ENCODE data around the gene HSPB2. TPM values are rescaled to one million over a fixed set of nuclear protein-coding genes. Genes with fewer than 3 reads are reported as not detected.

The HSPB2 gene
- total and polyA plus RNA-seq, 2 of the 8 experiments (the other 6 are each of a cell fraction or from before 2014, with no cell fraction given): 0.32 to 0.86 TPM

GRCh38 chr11:111909378-111909777 lies 3.2 kb upstream of the HSPB2 start:
- DNase-seq (ENCODE audit: low read depth in 1 of 2, low spot score in 2 of 2): no peak
- H2AFZ ChIP-seq (ENCODE audit: low read length): no peak overlapping the region
- no peaks in the 10 kb centered on the region for H3K9me3 ChIP-seq (ENCODE audit: insufficient read depth in 2 of 2, low read depth in 1 of 2, low read length in 1 of 2)
- H4K8ac ChIP-seq (ENCODE audit: extremely low read depth, insufficient read depth, low read length): no peak overlapping the region
- H3K79me2 ChIP-seq (ENCODE audit: control insufficient read depth in 1 of 2, insufficient read depth in 2 of 2, low read length in 2 of 2): no peaks in the 10 kb centered on the region
- H3K23me2 ChIP-seq (ENCODE audit: low read depth, low read length): peaks cover 4% of the 10 kb centered on the region; the same call in 1 of the 2 replicates
- H3K27me3 ChIP-seq (replicated peaks in 1 of 4; ENCODE audit: control insufficient read depth in 3 of 4, extremely low read depth in 1 of 4, insufficient read depth in 3 of 4, low read length in 3 of 4): no peaks in the 10 kb centered on the region
- no peak for FAIRE-seq
- 87% methylated on average over 5 of the region's 5 CpGs; no CpG with 5 or more reads in 1 of the 2 experiments for WGBS, 2 experiments (ENCODE audit: extremely low coverage in 1 of 2, insufficient coverage in 1 of 2, insufficient read length in 1 of 2, insufficient replicate concordance in 2 of 2, low coverage in 1 of 2, low lambda C conversion rate in 2 of 2, missing lambda C conversion rate in 1 of 2)
- H3K27ac ChIP-seq (ENCODE audit: low read depth, low read length): no peak overlapping the region
- H3K4me3 ChIP-seq (ENCODE audit: extremely low read depth in 1 of 4, insufficient read depth in 2 of 4, low read depth in 3 of 4, low read length in 4 of 4): no peak overlapping the region
- H2BK120ac ChIP-seq (replicated peaks; ENCODE audit: low read depth, low read length): no peak overlapping the region
- H3K4ac ChIP-seq (replicated peaks; ENCODE audit: insufficient read length, low read depth, low read length): no peak overlapping the region
- H2BK5ac ChIP-seq (ENCODE audit: low read depth, low read length): no peak overlapping the region
- H2BK20ac ChIP-seq (ENCODE audit: low read length): no peak overlapping the region
- H3K14ac ChIP-seq (ENCODE audit: insufficient read length): no peak overlapping the region
- H3K23ac ChIP-seq (ENCODE audit: insufficient read length): no peak overlapping the region
- H4K20me1 ChIP-seq (replicated peaks in 1 of 2; ENCODE audit: control insufficient read depth in 1 of 2, insufficient read depth in 2 of 2, low read length in 2 of 2): no peaks in the 10 kb centered on the region
- no peak overlapping the region for H2BK12ac ChIP-seq (ENCODE audit: low read depth, low read length)
- H3K79me1 ChIP-seq (ENCODE audit: low read depth, low read length): no peaks in the 10 kb centered on the region
- no peak overlapping the region for H3K56ac ChIP-seq (replicated peaks; ENCODE audit: insufficient read length, low read depth, low read length)
- CTCF ChIA-PET (ENCODE audit: partially characterized antibody): interaction anchor here (0.6 to 4.8 kb wide), 9 partner anchors 12 to 624 kb away, joined by 3 to 27 read pairs (median 3); no protein-coding TSS in a partner anchor
- H3K36me3 ChIP-seq (ENCODE audit: control insufficient read depth in 2 of 4, insufficient read depth in 4 of 4, low read length in 3 of 4): no peaks in the 10 kb centered on the region
- no peak overlapping the region for H2AK5ac ChIP-seq (ENCODE audit: low read depth, low read length)
- H3K9ac ChIP-seq (replicated peaks in 1 of 4; ENCODE audit: extremely low read depth in 1 of 4, low read depth in 3 of 4, low read length in 3 of 4): no peak overlapping the region
- H3K18ac ChIP-seq (ENCODE audit: extremely low read depth, low read length): no peak overlapping the region
- TF ChIP-seq POLR2AphosphoS5 (IDR thresholded peaks at IDR 0.05; ENCODE audit: low read depth, low read length) (no peak), TEAD4 (IDR thresholded peaks at IDR 0.05; ENCODE audit: low read depth, low read length) (no peak), USF2 (IDR thresholded peaks at IDR 0.05; ENCODE audit: low read length) (no peak)
- POLR2A ChIA-PET (ENCODE audit: partially characterized antibody): interaction anchor here (0.6 kb wide), 1 partner anchor 71 kb away, joined by 3 read pairs; no protein-coding TSS in a partner anchor
- peaks cover 0 to 15% (median 9%) of the 10 kb centered on the region in 4 experiments for H3K4me1 ChIP-seq (replicated peaks in 1 of 4; ENCODE audit: control insufficient read depth in 3 of 4, insufficient read depth in 4 of 4, low read length in 3 of 4)
- H4K91ac ChIP-seq (replicated peaks; ENCODE audit: insufficient read length, low read length): no peak overlapping the region
- H2BK15ac ChIP-seq (ENCODE audit: low read length): no peak overlapping the region
- no peak overlapping the region for H4K5ac ChIP-seq (ENCODE audit: insufficient read length, low read depth, low read length)
- H3K4me2 ChIP-seq (ENCODE audit: insufficient read depth in 1 of 2, low read depth in 2 of 2, low read length in 2 of 2): no peak overlapping the region
